KMS-11 (cell line): ENCODE data around the gene DOK4.
"Not testable (repeated sequence)": the region's sequence is repeated elsewhere in the genome, so short reads cannot be mapped to it uniquely, and the experiment has no call there.

ENCODE experiments used
- H2AFZ ChIP-seq: fragments of 200-600 bp; sonication (generic); 2 replicates; pipeline ENCODE4 v1.6.1; 2016; ENCODE audit warnings: antibody characterized with exemption, mixed run types, low read depth
- H3K27ac ChIP-seq: fragments of 200-600 bp; sonication (generic); 2 replicates; pipeline ENCODE4 v1.6.1; 2016; ENCODE audit warnings: mild to moderate bottlenecking, mixed run types
- H3K27me3 ChIP-seq: fragments of 200-600 bp; sonication (generic); 2 replicates; pipeline ENCODE4 v1.6.1; 2017; ENCODE audit warnings: mild to moderate bottlenecking, low read depth, mixed run types, moderate library complexity; ENCODE audit not compliant: insufficient read depth
- H3K36me3 ChIP-seq: fragments of 200-600 bp; sonication (generic); 2 replicates; pipeline ENCODE4 v1.6.1; 2017; ENCODE audit warnings: mild to moderate bottlenecking, mixed run types; ENCODE audit not compliant: insufficient read depth
- H3K4me1 ChIP-seq: fragments of 200-600 bp; sonication (generic); 2 replicates; pipeline ENCODE4 v1.6.1; 2016; ENCODE audit warnings: mild to moderate bottlenecking, low read depth, mixed run types; ENCODE audit not compliant: poor library complexity, severe bottlenecking
- H3K4me2 ChIP-seq: fragments of 200-600 bp; sonication (generic); 2 replicates; pipeline ENCODE4 v1.7.0; 2016; ENCODE audit warnings: mild to moderate bottlenecking, mixed run types
- H3K4me3 ChIP-seq: fragments of 200-600 bp; sonication (generic); IDR thresholded peaks from 2 replicates; pipeline ENCODE4 v1.6.1; 2017; ENCODE audit warnings: low read depth, low read length, mixed read lengths; ENCODE audit not compliant: insufficient read depth
- H3K79me2 ChIP-seq: fragments of 200-600 bp; sonication (generic); 2 replicates; pipeline ENCODE4 v1.6.1; 2016; ENCODE audit warnings: low read depth, mixed run types; ENCODE audit not compliant: insufficient read depth
- H3K9ac ChIP-seq: fragments of 200-600 bp; sonication (generic); 2 replicates; pipeline ENCODE4 v1.6.1; 2016; ENCODE audit warnings: mild to moderate bottlenecking, mixed run types
- H4K20me1 ChIP-seq: fragments of 200-600 bp; sonication (generic); 2 replicates; pipeline ENCODE4 v1.6.1; 2016; ENCODE audit warnings: mild to moderate bottlenecking, mixed run types; ENCODE audit not compliant: insufficient read depth
- TF ChIP-seq, protein P1 (sequence below): fragments of 200-600 bp; sonication (generic); conservative IDR thresholded peaks from 2 replicates; pipeline ENCODE4 v1.6.1; 2017; ENCODE audit warnings: low read depth, mild to moderate bottlenecking, antibody characterized with exemption, low read length, moderate library complexity, mixed read lengths

Gene DOK4

GRCh38 chr16:57445510-57445909 is 40.8 kb downstream of the DOK4 start:
- H3K4me2 ChIP-seq: no peak overlapping the region
- H3K79me2 ChIP-seq: peaks cover 48% of the 10 kb centered on the region
- H3K27ac ChIP-seq: no peak overlapping the region
- H3K36me3 ChIP-seq: no peaks in the 10 kb centered on the region; the same call in 1 of the 2 replicates
- H3K4me3 ChIP-seq: no peak overlapping the region
- peaks cover 19% of the 10 kb centered on the region for H3K4me1 ChIP-seq
- no peak overlapping the region for H3K9ac ChIP-seq
- H2AFZ ChIP-seq: no peak overlapping the region
- no peaks in the 10 kb centered on the region for H4K20me1 ChIP-seq
- TF ChIP-seq, protein P1, sequence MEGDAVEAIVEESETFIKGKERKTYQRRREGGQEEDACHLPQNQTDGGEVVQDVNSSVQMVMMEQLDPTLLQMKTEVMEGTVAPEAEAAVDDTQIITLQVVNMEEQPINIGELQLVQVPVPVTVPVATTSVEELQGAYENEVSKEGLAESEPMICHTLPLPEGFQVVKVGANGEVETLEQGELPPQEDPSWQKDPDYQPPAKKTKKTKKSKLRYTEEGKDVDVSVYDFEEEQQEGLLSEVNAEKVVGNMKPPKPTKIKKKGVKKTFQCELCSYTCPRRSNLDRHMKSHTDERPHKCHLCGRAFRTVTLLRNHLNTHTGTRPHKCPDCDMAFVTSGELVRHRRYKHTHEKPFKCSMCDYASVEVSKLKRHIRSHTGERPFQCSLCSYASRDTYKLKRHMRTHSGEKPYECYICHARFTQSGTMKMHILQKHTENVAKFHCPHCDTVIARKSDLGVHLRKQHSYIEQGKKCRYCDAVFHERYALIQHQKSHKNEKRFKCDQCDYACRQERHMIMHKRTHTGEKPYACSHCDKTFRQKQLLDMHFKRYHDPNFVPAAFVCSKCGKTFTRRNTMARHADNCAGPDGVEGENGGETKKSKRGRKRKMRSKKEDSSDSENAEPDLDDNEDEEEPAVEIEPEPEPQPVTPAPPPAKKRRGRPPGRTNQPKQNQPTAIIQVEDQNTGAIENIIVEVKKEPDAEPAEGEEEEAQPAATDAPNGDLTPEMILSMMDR: no peak
- no peaks in the 10 kb centered on the region for H3K27me3 ChIP-seq

GRCh38 chr16:57444711-57445110 is 41.6 kb downstream of the DOK4 start:
- Histone ChIP-seq H3K4me2 (no peak overlapping the region), H3K27ac (no peak overlapping the region), H3K4me3 (no peak overlapping the region), H3K9ac (no peak overlapping the region), H4K20me1 (no peaks in the 10 kb centered on the region), H3K27me3 (no peaks in the 10 kb centered on the region), H2AFZ (no peak overlapping the region), H3K79me2 (peaks cover 48% of the 10 kb centered on the region), H3K36me3 (no peaks in the 10 kb centered on the region; the same call in 1 of the 2 replicates), H3K4me1 (peaks cover 18% of the 10 kb centered on the region)
- TF ChIP-seq, protein P1: no peak

DNA sequence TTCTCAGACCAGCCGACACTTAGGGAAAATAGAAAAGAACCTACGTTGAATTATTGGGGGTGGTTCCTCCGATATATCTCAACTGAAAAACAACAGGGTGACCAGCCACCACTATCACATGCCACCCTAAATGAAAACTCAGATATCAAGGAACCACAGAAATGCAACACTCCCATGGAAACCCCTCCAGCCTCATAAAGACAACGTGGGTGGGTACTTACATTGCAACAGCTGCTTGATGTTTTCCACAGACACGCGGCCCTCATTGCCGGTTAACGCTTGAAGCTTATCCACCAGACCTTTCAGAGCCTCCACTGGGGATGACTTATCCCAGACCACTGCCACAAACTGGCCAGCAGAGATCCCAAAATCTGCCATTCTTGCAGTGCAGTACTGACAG is 45.7 kb downstream of the DOK4 start:
- not testable (repeated sequence) for H3K27me3 ChIP-seq, H3K27ac ChIP-seq, H4K20me1 ChIP-seq, H2AFZ ChIP-seq, H3K4me1 ChIP-seq, H3K9ac ChIP-seq, H3K4me2 ChIP-seq, H3K4me3 ChIP-seq
- Histone ChIP-seq H3K79me2 (peaks cover 20% of the 10 kb centered on the region; the same call in 1 of the 2 replicates), H3K36me3 (peaks cover 11% of the 10 kb centered on the region; the same call in 1 of the 2 replicates)

GRCh38 chr16:57439947-57440346 is 46.3 kb downstream of the DOK4 start:
- not testable (repeated sequence) for H3K9ac ChIP-seq, H3K4me2 ChIP-seq, H2AFZ ChIP-seq, H3K4me3 ChIP-seq, H3K27ac ChIP-seq, H4K20me1 ChIP-seq, H3K27me3 ChIP-seq, H3K4me1 ChIP-seq
- Histone ChIP-seq H3K79me2 (peaks cover 15% of the 10 kb centered on the region; the same call in 1 of the 2 replicates), H3K36me3 (peaks cover 11% of the 10 kb centered on the region; the same call in 1 of the 2 replicates)

GRCh38 chr16:57435838-57436237 is 50.5 kb downstream of the DOK4 start:
- H3K4me3 ChIP-seq: no peak overlapping the region
- H3K4me2 ChIP-seq: no peak overlapping the region
- H3K27me3 ChIP-seq: no peaks in the 10 kb centered on the region
- no peak overlapping the region for H3K9ac ChIP-seq
- no peaks in the 10 kb centered on the region for H4K20me1 ChIP-seq
- H3K27ac ChIP-seq: no peak overlapping the region
- H3K36me3 ChIP-seq: peaks cover 14% of the 10 kb centered on the region; the same call in 1 of the 2 replicates
- H2AFZ ChIP-seq: no peak overlapping the region
- TF ChIP-seq, protein P1: no peak
- H3K79me2 ChIP-seq: no peaks in the 10 kb centered on the region
- no peaks in the 10 kb centered on the region for H3K4me1 ChIP-seq
